Neural progenitor cell (in vitro differentiated cells): ENCODE data around the gene RERE. TPM values are rescaled to one million over a fixed set of nuclear protein-coding genes. Genes with fewer than 3 reads are reported as not detected.

Experiments used
- DNase-seq: peaks from one replicate; pipeline ENCODE4 v3.0.0-alpha.2; 2016; ENCODE audit warnings: low spot score
- H2AFZ ChIP-seq: fragments of 200-600 bp; sonication (generic); replicated peaks from 2 replicates; pipeline ENCODE4 v1.6.1; 2016; ENCODE audit warnings: antibody characterized with exemption
- H3F3A ChIP-seq: fragments of 200-600 bp; sonication (generic); 2 replicates; pipeline ENCODE4 v1.6.1; 2016; ENCODE audit warnings: antibody characterized with exemption, low read depth
- H3K27ac ChIP-seq: fragments of 200-600 bp; sonication (generic); 2 replicates; pipeline ENCODE4 v1.5.1; 2016; ENCODE audit warnings: mild to moderate bottlenecking
- H3K27me3 ChIP-seq: fragments of 200-600 bp; sonication (generic); 2 replicates; pipeline ENCODE4 v1.6.1; 2016; ENCODE audit warnings: mild to moderate bottlenecking, moderate library complexity
- H3K36me3 ChIP-seq: fragments of 200-600 bp; sonication (generic); 2 replicates; pipeline ENCODE4 v1.5.1; 2016
- H3K4me1 ChIP-seq: fragments of 200-600 bp; sonication (generic); 2 replicates; pipeline ENCODE4 v1.6.1; 2016; ENCODE audit warnings: mixed run types
- H3K4me2 ChIP-seq: fragments of 200-600 bp; sonication (generic); 2 replicates; pipeline ENCODE4 v1.6.1; 2016
- H3K4me3 ChIP-seq: fragments of 200-600 bp; sonication (generic); 2 replicates; pipeline ENCODE4 v1.5.1; 2016
- H3K79me2 ChIP-seq: fragments of 200-600 bp; sonication (generic); 2 replicates; pipeline ENCODE4 v1.6.1; 2016; ENCODE audit warnings: low read depth
- H3K9ac ChIP-seq: fragments of 200-600 bp; sonication (generic); 2 replicates; pipeline ENCODE4 v1.6.1; 2016
- H3K9me3 ChIP-seq: fragments of 200-600 bp; sonication (generic); 2 replicates; pipeline ENCODE4 v1.5.1; 2016; ENCODE audit warnings: low read depth
- H4K20me1 ChIP-seq: fragments of 200-600 bp; sonication (generic); 2 replicates; pipeline ENCODE4 v1.6.1; 2016; ENCODE audit warnings: low read depth
- H3K27ac Mint-ChIP-seq: 3 replicates; pipeline ENCODE4 v1.8.0; 2021; ENCODE audit warnings: mixed read lengths
- H3K27me3 Mint-ChIP-seq: 2 replicates; pipeline ENCODE4 v1.8.0; 2022; ENCODE audit warnings: low read depth, mild to moderate bottlenecking, inconsistent platforms, moderate library complexity, mixed read lengths; ENCODE audit not compliant: insufficient read depth
- H3K36me3 Mint-ChIP-seq: 3 replicates; pipeline ENCODE4 v1.8.0; 2021; ENCODE audit warnings: mixed read lengths
- H3K4me1 Mint-ChIP-seq: 3 replicates; pipeline ENCODE4 v1.8.0; 2021; ENCODE audit warnings: mixed read lengths
- H3K4me3 Mint-ChIP-seq: 3 replicates; pipeline ENCODE4 v1.8.0; 2021; ENCODE audit warnings: mild to moderate bottlenecking, moderate library complexity, mixed read lengths
- H3K9me3 Mint-ChIP-seq: 3 replicates; pipeline ENCODE4 v1.8.0; 2020; ENCODE audit warnings: mixed read lengths
- CTCF ChIP-seq: fragments of 200-600 bp; sonication (generic); IDR thresholded peaks from 2 replicates; pipeline ENCODE4 v1.5.1; 2017; ENCODE audit warnings: antibody characterized with exemption, mild to moderate bottlenecking
- EZH2 ChIP-seq: fragments of 200-600 bp; sonication (generic); IDR thresholded peaks from 2 replicates; pipeline ENCODE4 v1.6.1; 2017; ENCODE audit warnings: antibody characterized with exemption, mild to moderate bottlenecking, moderate library complexity
- EZH2phosphoT487 ChIP-seq: fragments of 200-600 bp; sonication (generic); IDR thresholded peaks from 2 replicates; pipeline ENCODE4 v1.6.1; 2017; ENCODE audit warnings: antibody characterized with exemption
- total RNA-seq: library from RNA; depleted of rRNA; stranded (reverse); fragments of >200 nt; gene quantifications from 2 replicates; pipeline ENCODE4 v1.2.3, GENCODE V29; 2015; ENCODE audit warnings: low replicate concordance

Gene RERE
- total RNA-seq, 1 donor from 2014 or later, result 29.8 TPM

- no peak overlapping the region for H3K27ac Mint-ChIP-seq
- peaks cover 18% of the 10 kb centered on the region for H4K20me1 ChIP-seq
- H3K4me1 Mint-ChIP-seq, result peaks cover 8% of the 10 kb centered on the region
- H3K27me3 Mint-ChIP-seq, result peaks cover 2% of the 10 kb centered on the region
- no peak overlapping the region for H3K9ac ChIP-seq
- H3K4me1 ChIP-seq, result no peaks in the 10 kb centered on the region
- H3K79me2 ChIP-seq, result peaks cover 43% of the 10 kb centered on the region
- DNase-seq, result no peak
- no peaks in the 10 kb centered on the region for H3K9me3 Mint-ChIP-seq
- no peaks in the 10 kb centered on the region for H3F3A ChIP-seq
- TF ChIP-seq EZH2phosphoT487 (no peak), EZH2 (no peak)
- H3K9me3 ChIP-seq, result no peaks in the 10 kb centered on the region
- peaks cover 22% of the 10 kb centered on the region for H3K36me3 Mint-ChIP-seq
- no peak overlapping the region for H3K27ac ChIP-seq
- H3K27me3 ChIP-seq, result no peaks in the 10 kb centered on the region
- H3K4me2 ChIP-seq, result no peak overlapping the region
- no peak overlapping the region for H3K4me3 Mint-ChIP-seq
- H2AFZ ChIP-seq, result no peak overlapping the region
- H3K4me3 ChIP-seq, result no peak overlapping the region
- H3K36me3 ChIP-seq, result no peaks in the 10 kb centered on the region
Observed at GRCh38 chr1:8536515-8536914, 280.9 kb downstream of the RERE start.

GRCh38 chr1:8533907-8534306, 283.5 kb downstream of the RERE start:
- Mint-ChIP-seq H3K27ac (no peak overlapping the region), H3K27me3 (peaks cover 2% of the 10 kb centered on the region), H3K9me3 (no peaks in the 10 kb centered on the region), H3K4me3 (no peak overlapping the region), H3K4me1 (peaks cover 12% of the 10 kb centered on the region), H3K36me3 (peaks cover 23% of the 10 kb centered on the region)
- no peaks in the 10 kb centered on the region for H3F3A ChIP-seq
- peaks cover 46% of the 10 kb centered on the region for H3K79me2 ChIP-seq
- H3K9ac ChIP-seq, result no peak overlapping the region
- H3K4me2 ChIP-seq, result no peak overlapping the region
- H3K36me3 ChIP-seq, result no peaks in the 10 kb centered on the region
- no peak overlapping the region for H2AFZ ChIP-seq
- no peaks in the 10 kb centered on the region for H3K4me1 ChIP-seq
- H4K20me1 ChIP-seq, result peaks cover 18% of the 10 kb centered on the region
- no peak for DNase-seq
- no peak overlapping the region for H3K4me3 ChIP-seq
- no peak for TF ChIP-seq EZH2phosphoT487
- TF ChIP-seq EZH2, result no peak
- TF ChIP-seq CTCF, result no peak
- H3K9me3 ChIP-seq, result no peaks in the 10 kb centered on the region
- no peaks in the 10 kb centered on the region for H3K27me3 ChIP-seq
- peak overlapping the region; percentile 43 for H3K27ac ChIP-seq

- TF ChIP-seq EZH2phosphoT487, result no peak
- TF ChIP-seq EZH2, result no peak
- no peak for TF ChIP-seq CTCF
- Histone ChIP-seq H3K9me3 (no peaks in the 10 kb centered on the region), H3F3A (peaks cover 4% of the 10 kb centered on the region), H3K27me3 (no peaks in the 10 kb centered on the region), H3K36me3 (no peaks in the 10 kb centered on the region), H3K27ac (no peak overlapping the region), H3K4me3 (no peak overlapping the region), H3K4me1 (no peaks in the 10 kb centered on the region), H2AFZ (no peak overlapping the region), H3K4me2 (no peak overlapping the region), H3K79me2 (peaks cover 52% of the 10 kb centered on the region), H3K9ac (no peak overlapping the region), H4K20me1 (peaks cover 13% of the 10 kb centered on the region)
- Mint-ChIP-seq H3K9me3 (no peaks in the 10 kb centered on the region), H3K36me3 (peaks cover 24% of the 10 kb centered on the region), H3K27ac (no peak overlapping the region), H3K27me3 (no peaks in the 10 kb centered on the region), H3K4me1 (peaks cover 12% of the 10 kb centered on the region), H3K4me3 (no peak overlapping the region)
- DNase-seq, result no peak
Observed at GRCh38 chr1:8533124-8533523, 284.3 kb downstream of the RERE start.

DNA sequence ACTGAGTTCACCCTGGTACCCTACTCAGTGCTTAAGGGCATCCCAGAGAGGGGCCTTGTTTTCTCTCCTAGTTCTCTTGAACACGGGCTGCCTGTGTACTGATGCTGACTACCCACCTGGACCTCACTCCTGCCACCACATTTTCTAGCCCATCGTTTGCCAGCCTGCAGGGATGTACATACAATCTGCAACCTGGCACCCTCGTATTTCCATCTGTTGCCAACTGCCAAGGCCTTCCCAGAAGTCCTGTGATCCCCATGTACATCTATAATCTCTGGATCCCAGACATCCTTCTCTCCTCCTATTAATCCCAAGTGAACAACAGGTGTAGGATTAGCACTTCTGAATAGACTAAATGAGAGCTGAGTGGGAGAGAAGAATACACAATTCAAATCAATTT, 287.5 kb downstream of the RERE start:
- Histone ChIP-seq H2AFZ (no peak overlapping the region), H3K9me3 (no peaks in the 10 kb centered on the region), H3K4me2 (no peak overlapping the region), H3K4me3 (no peak overlapping the region), H3K79me2 (peaks cover 66% of the 10 kb centered on the region), H3K27ac (no peak overlapping the region), H3K4me1 (peaks cover 31% of the 10 kb centered on the region), H3F3A (peaks cover 37% of the 10 kb centered on the region), H3K36me3 (no peaks in the 10 kb centered on the region), H3K9ac (no peak overlapping the region), H3K27me3 (no peaks in the 10 kb centered on the region), H4K20me1 (peaks cover 43% of the 10 kb centered on the region)
- TF ChIP-seq EZH2 (no peak), CTCF (no peak), EZH2phosphoT487 (no peak)
- H3K27me3 Mint-ChIP-seq, result no peaks in the 10 kb centered on the region
- peaks cover 24% of the 10 kb centered on the region for H3K4me1 Mint-ChIP-seq
- H3K9me3 Mint-ChIP-seq, result no peaks in the 10 kb centered on the region
- H3K36me3 Mint-ChIP-seq, result peaks cover 22% of the 10 kb centered on the region
- DNase-seq, result no peak
- H3K27ac Mint-ChIP-seq, result no peak overlapping the region
- H3K4me3 Mint-ChIP-seq, result no peak overlapping the region
